ENCODE data around the gene SLA2.
A peak's percentile ranks its signal among the peaks of the same experiment; 100 is the strongest.

The SLA2 gene

DNA sequence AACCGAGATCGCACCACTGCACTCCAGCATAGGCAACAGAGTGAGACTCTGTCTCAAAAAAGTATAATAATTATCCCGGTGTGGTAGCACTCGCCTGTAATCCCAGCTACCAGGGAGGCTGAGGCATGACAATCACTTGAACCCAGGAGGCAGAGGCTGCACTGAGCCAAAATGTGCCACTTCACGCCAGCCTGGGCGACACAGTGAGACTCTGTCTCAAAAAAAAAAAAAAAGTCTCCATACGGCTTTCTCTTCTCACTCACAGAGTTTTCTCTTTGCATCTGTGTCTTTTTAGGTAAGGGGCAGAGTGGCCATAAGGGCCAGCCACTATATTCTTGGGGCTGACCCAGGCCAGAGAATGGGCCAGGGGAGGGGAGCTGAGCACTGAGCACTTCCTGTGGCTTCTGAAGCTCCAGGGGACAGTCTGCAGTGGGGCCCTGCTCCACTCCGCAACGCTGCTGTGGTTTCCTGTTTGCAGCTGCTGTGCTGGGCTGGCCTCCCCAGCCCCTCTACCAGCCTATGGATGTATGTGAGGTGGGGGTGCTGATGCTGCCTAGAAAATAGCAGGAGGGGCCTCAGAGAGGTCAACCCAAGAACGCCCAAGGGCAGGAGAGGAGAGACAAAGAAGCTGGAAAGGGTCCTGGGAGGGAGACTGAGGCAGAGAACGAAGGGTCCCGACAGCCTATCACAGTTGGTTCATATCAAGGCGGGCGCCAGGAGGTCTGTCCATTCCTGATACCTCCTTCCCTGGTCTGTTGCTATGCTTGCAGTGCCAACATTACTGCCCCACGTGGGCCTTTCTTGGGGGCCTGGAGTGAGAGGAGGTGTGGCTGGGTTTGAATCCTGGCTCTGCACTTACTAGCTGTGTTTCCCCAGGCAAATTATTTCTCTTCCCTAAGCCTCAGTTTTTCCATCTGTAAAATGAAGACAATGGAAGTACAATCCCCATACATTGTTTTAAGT, 16.0 kb downstream of the SLA2 start:
- peaks cover 37 to 41% of the 10 kb centered on the region in 2 experiments for H3K4me1 ChIP-seq (ENCODE audit: control insufficient read depth in 1 of 2, insufficient read depth in 1 of 2, low read depth in 1 of 2, low read length in 1 of 2)

GRCh38 chr20:36628076-36628475, 17.9 kb downstream of the SLA2 start:
- H3K4me1 ChIP-seq (ENCODE audit: control insufficient read depth in 1 of 2, insufficient read depth in 1 of 2, low read depth in 1 of 2, low read length in 1 of 2): peaks cover 37 to 41% of the 10 kb centered on the region in 2 experiments
- H3K27ac ChIP-seq: no peak overlapping the region
- H3K27me3 ChIP-seq: no peaks in the 10 kb centered on the region
- peaks cover 13% of the 10 kb centered on the region for H3K36me3 ChIP-seq
- TF ChIP-seq CTCF (IDR thresholded peaks at IDR 0.05): no peak
- H3K9me3 ChIP-seq: no peaks in the 10 kb centered on the region
- no peak overlapping the region for H3K4me3 ChIP-seq (ENCODE audit: low read depth in 1 of 2, low read length in 1 of 2)

More for the DNA sequence above, 16.0 kb downstream of the SLA2 start:
- H3K27me3 ChIP-seq: no peaks in the 10 kb centered on the region
- H3K4me3 ChIP-seq (ENCODE audit: low read depth in 1 of 2, low read length in 1 of 2): peak overlapping the region in 1 of 2 experiments; percentile 9
- H3K27ac ChIP-seq: peak overlapping the region; percentile 62
- TF ChIP-seq CTCF (IDR thresholded peaks at IDR 0.05): no peak
- H3K9me3 ChIP-seq: no peaks in the 10 kb centered on the region
- no peaks in the 10 kb centered on the region for H3K36me3 ChIP-seq

DNA sequence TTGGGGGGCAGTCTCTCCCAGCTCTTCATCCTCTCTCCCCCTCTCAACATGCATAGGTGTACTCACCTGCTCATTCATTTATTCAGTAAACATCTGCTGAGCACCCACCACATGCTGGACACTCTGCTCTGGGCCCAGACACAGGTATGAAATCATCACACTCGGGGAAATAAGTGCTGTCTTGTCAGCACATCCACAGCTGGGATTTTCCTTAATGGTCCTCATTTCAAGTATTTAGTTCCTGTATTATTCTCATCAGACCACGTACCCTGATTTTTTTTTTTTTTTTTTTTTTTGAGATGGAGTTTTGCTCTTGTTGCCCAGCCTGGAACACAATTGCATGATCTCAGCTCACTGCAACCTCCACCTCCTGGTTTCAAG, 21.1 kb downstream of the SLA2 start:
- H3K36me3 ChIP-seq: peaks cover 25% of the 10 kb centered on the region
- peaks cover 10 to 11% of the 10 kb centered on the region in 2 experiments for H3K4me1 ChIP-seq (ENCODE audit: control insufficient read depth in 1 of 2, insufficient read depth in 1 of 2, low read depth in 1 of 2, low read length in 1 of 2)
- H3K9me3 ChIP-seq: no peaks in the 10 kb centered on the region
- no peak overlapping the region for H3K27ac ChIP-seq
- TF ChIP-seq CTCF (IDR thresholded peaks at IDR 0.05): no peak
- H3K4me3 ChIP-seq (ENCODE audit: low read depth in 1 of 2, low read length in 1 of 2): no peak overlapping the region
- H3K27me3 ChIP-seq: no peaks in the 10 kb centered on the region

- H3K4me3 ChIP-seq (ENCODE audit: low read depth in 1 of 2, low read length in 1 of 2): no peak overlapping the region
- H3K36me3 ChIP-seq: peaks cover 25% of the 10 kb centered on the region
- no peak for TF ChIP-seq CTCF (IDR thresholded peaks at IDR 0.05)
- H3K27ac ChIP-seq: peak overlapping the region; percentile 29
- no peaks in the 10 kb centered on the region for H3K9me3 ChIP-seq
- H3K27me3 ChIP-seq: no peaks in the 10 kb centered on the region
- H3K4me1 ChIP-seq (ENCODE audit: control insufficient read depth in 1 of 2, insufficient read depth in 1 of 2, low read depth in 1 of 2, low read length in 1 of 2): peaks cover 4 to 5% of the 10 kb centered on the region in 2 experiments
Observed at GRCh38 chr20:36624068-36624943, 21.7 kb downstream of the SLA2 start.

DNA sequence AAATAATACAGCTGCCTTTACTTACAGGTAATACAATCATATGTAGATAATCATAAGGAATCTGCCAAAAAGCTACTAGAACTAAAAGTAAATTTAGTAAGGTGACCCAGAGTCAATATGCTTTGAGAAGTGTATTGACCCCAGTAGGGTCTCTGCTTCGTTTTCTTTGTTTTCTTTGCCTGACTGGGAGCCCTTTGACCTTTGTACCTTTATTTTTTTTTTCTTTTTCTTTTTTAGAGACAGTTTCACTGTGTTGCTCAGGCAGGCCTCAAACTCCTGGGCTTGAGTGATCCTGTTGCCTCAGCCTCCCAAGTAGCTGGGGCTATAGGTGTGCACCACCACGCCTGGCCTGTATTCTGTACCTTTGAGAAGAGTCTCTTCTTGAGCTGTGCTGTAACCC, 22.6 kb downstream of the SLA2 start:
- Histone ChIP-seq H3K4me1 (ENCODE audit: control insufficient read depth in 1 of 2, insufficient read depth in 1 of 2, low read depth in 1 of 2, low read length in 1 of 2) (no peaks in the 10 kb centered on the region), H3K4me3 (ENCODE audit: low read depth in 1 of 2, low read length in 1 of 2) (no peak overlapping the region), H3K27ac (no peak overlapping the region), H3K27me3 (no peaks in the 10 kb centered on the region), H3K36me3 (peaks cover 25% of the 10 kb centered on the region), H3K9me3 (no peaks in the 10 kb centered on the region)
- no peak for TF ChIP-seq CTCF (IDR thresholded peaks at IDR 0.05)

Measured in neutrophil (primary cell).